ENCODE data around the gene LYAR. TPM values are rescaled to one million over a fixed set of nuclear protein-coding genes. Genes with fewer than 3 reads are reported as not detected.
"Not testable (repeated sequence)": the region's sequence is repeated elsewhere in the genome, so short reads cannot be mapped to it uniquely, and the experiment has no call there.

LYAR gene
- total RNA-seq, 1 donor from 2014 or later, result 4.7 TPM

DNA sequence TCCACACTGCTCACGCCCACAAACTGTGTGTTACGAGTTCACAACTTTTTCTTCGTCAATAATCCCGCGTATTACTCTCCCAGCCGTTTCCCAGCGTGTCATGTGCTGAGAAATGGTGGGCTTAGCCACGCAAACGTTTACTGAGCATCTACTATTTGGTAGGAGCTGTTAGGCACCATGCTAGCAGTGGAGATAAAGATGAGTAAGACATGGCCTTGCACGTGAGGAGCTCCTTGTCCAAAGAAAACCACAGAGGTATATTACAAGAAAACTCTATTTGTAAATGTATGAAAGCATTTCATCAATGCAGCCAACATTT is 41.1 kb downstream of the LYAR start:
- TF ChIP-seq, protein P1, sequence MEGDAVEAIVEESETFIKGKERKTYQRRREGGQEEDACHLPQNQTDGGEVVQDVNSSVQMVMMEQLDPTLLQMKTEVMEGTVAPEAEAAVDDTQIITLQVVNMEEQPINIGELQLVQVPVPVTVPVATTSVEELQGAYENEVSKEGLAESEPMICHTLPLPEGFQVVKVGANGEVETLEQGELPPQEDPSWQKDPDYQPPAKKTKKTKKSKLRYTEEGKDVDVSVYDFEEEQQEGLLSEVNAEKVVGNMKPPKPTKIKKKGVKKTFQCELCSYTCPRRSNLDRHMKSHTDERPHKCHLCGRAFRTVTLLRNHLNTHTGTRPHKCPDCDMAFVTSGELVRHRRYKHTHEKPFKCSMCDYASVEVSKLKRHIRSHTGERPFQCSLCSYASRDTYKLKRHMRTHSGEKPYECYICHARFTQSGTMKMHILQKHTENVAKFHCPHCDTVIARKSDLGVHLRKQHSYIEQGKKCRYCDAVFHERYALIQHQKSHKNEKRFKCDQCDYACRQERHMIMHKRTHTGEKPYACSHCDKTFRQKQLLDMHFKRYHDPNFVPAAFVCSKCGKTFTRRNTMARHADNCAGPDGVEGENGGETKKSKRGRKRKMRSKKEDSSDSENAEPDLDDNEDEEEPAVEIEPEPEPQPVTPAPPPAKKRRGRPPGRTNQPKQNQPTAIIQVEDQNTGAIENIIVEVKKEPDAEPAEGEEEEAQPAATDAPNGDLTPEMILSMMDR (IDR thresholded peaks at IDR 0.05), result no peak
- intact Hi-C loops (cut with DNase I), result loop anchor here (1.0 to 10.0 kb wide), 4 partner anchors 41 to 954 kb away; partner anchors contain the start of genes LYAR, RGS12 and ZBTB49
- H3K4me3 ChIP-seq, result peak overlapping the region; percentile 69 to 86
- no peaks in the 10 kb centered on the region for H3K9me3 ChIP-seq
- no peaks in the 10 kb centered on the region for H3K27me3 ChIP-seq
- peak in 1 of 2 donors; percentile 45 for DNase-seq (ENCODE audit: low spot score in 2 of 2)
- H3K27ac ChIP-seq, result peak overlapping the region; percentile 89 to 96
- H3K4me1 ChIP-seq, result peaks cover 2 to 11% of the 10 kb centered on the region in 2 donors
- peaks cover 5 to 19% of the 10 kb centered on the region in 2 donors for H3K36me3 ChIP-seq

DNA sequence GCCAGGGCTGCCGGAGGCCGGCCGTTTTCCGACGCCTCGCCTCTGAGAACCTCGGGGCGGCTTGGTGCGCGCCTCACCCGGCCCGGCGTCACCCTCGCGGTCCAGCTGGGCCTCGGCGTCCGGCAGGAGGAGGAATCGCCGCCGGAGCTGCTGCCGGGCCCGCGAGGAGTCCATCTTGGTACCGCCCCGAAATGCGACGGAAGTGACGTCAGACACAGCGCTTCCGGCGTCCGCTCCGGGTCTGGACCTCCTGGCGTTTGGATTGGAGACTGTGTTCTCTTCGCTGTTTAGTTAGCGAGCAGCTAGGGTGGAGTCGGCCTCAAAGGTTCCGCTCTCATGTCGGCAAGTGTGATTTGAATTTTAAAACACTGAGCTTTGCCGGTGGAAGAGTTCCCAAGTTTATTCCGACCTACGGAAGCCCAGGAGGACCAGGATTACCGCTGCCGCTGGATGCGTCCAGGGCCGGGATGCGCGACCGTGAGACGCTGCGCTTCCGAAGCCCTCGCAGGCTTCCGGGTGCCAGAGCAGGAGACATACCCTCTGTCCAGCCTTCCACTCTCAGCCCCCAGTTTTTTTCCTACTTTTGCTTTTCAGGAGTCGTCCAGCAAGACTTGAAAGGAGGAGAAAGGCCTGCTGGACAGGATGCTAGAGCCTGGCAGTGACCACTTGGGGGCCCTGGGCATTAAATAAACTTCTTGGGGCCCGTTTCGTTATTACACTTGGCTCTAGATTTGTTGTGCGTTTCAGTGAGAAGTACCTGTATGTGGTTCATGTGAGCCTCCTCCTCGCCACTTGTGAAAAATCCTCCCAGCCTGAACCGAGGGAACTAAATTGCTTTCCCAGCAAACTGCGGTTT is 41.7 kb downstream of the LYAR start, which contains the start of gene TMEM128:
TMEM128 (minus strand) TSS at position 195 of the 856 bp plus-strand sequence; CDS start at position 174, 21 bp downstream.
- Histone ChIP-seq H3K36me3 (peaks cover 10 to 25% of the 10 kb centered on the region in 2 donors), H3K27me3 (no peaks in the 10 kb centered on the region), H3K4me1 (peaks cover 2 to 11% of the 10 kb centered on the region in 2 donors), H3K9me3 (no peaks in the 10 kb centered on the region), H3K4me3 (peak within 1 kb of the TSS; percentile 69 to 86), H3K27ac (peak within 1 kb of the TSS; percentile 89 to 96)
- intact Hi-C loops (cut with DNase I), result loop anchor here (1.0 to 10.0 kb wide), 4 partner anchors 42 to 953 kb away; partner anchors contain the start of genes LYAR, RGS12 and ZBTB49
- peak; percentile 53 to 97 for DNase-seq (ENCODE audit: low spot score in 2 of 2)
- TF ChIP-seq, protein P1 (IDR thresholded peaks at IDR 0.05), result peak in 2 of 3 experiments; percentile 15 to 17

DNA sequence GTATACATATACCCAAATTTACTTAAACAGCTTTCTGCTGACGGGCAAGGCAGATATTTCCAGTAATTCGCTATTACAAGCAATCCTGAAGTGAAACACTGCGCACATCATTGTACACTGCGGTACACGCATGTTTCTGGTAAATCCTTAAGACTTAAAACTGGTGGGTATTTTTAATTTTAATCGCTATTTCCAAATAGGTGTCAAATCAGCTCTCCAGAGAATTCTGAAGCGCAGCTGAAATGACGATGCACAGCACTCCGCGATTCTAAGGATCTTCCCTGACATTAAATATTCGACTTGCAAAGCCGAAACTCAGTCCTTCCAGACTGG is 42.3 kb downstream of the LYAR start:
- no peaks in the 10 kb centered on the region for H3K27me3 ChIP-seq
- peaks cover 2 to 11% of the 10 kb centered on the region in 2 donors for H3K4me1 ChIP-seq
- peaks cover 10 to 30% of the 10 kb centered on the region in 2 donors for H3K36me3 ChIP-seq
- peak overlapping the region; percentile 69 to 86 for H3K4me3 ChIP-seq
- peak overlapping the region; percentile 89 to 96 for H3K27ac ChIP-seq
- TF ChIP-seq, protein P1 (IDR thresholded peaks at IDR 0.05), result no peak
- intact Hi-C loops (cut with DNase I), result loop anchor here (1.0 to 10.0 kb wide), 4 partner anchors 43 to 953 kb away; partner anchors contain the start of genes LYAR, RGS12 and ZBTB49
- H3K9me3 ChIP-seq, result no peaks in the 10 kb centered on the region
- no peak for DNase-seq (ENCODE audit: low spot score in 2 of 2)

DNA sequence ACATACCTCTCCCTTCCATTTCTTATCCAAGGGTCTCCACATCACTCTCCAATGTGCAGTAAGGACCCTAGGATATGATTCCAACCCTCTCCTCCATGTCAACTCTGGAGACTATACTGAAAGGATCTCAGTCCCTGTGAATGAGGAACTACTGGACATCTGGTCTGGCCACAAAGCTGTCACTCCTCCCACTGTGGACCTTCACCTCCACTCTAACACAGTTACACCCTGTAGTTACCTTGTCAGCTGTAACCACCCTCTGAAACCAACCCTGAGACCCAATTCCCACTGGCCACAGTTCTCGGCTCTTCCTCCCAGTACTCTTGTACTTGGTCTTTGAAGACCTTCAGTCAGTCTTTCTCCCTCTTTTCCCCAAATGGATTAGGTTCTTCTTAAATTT is 44.8 kb downstream of the LYAR start:
- Histone ChIP-seq H3K4me3 (no peak overlapping the region), H3K36me3 (peaks cover 19 to 51% of the 10 kb centered on the region in 2 donors), H3K27me3 (no peaks in the 10 kb centered on the region), H3K4me1 (peaks cover 2 to 11% of the 10 kb centered on the region in 2 donors), H3K27ac (no peak overlapping the region), H3K9me3 (no peaks in the 10 kb centered on the region)
- intact Hi-C loops (cut with DNase I), result loop anchor here (5.0 to 10.0 kb wide), 2 partner anchors 288 to 950 kb away; partner anchors contain the start of gene RGS12
- TF ChIP-seq, protein P1 (IDR thresholded peaks at IDR 0.05), result no peak
- peak in 1 of 2 donors; percentile 28 for DNase-seq (ENCODE audit: low spot score in 2 of 2)

DNA sequence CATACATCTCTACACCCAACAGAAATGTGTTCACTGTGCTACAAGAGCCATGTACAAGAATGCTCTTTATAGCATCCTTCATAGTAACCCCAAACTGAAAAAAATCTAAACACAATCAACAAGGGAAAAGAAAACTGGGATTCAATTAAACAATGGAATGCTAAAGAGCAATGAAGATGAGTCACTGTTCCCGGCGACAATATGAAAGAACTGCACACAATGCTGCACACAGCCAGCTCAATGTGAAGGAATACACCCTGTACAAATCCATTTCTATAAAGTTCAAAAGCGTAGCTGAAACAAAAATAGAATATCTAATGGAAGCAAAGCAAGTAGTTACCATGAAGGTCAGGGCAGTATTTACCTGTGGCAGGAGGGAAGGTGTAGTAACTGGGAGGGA is 50.4 kb downstream of the LYAR start:
- H3K4me1 ChIP-seq; intact Hi-C loops (cut with DNase I); H3K9me3 ChIP-seq; H3K27ac ChIP-seq; H3K27me3 ChIP-seq; DNase-seq (ENCODE audit: low spot score in 2 of 2); H3K4me3 ChIP-seq: not testable (repeated sequence)
- peaks cover 40 to 72% of the 10 kb centered on the region in 2 donors for H3K36me3 ChIP-seq

DNA sequence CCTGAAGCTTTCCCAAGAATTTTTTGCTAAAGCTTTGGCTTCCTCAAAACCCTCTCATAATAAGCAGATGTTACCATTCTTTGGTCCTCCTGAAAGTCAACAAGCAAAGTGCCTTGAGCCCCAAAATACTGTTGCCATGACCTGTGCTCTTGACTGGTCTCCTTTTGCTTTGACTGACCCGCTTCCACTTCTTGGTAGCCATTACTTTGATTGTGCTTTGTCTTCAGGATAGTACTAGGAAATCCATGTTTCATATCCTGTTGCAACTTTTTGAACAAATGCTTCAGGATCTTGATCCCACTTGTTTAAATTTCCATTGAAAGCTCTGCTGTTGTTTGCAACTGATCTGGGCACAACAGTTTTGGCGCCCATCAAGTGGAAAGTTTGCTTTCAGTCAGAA is 56.3 kb downstream of the LYAR start:
- H3K4me1 ChIP-seq, result no peaks in the 10 kb centered on the region
- H3K36me3 ChIP-seq, result peaks cover 13 to 19% of the 10 kb centered on the region in 2 donors
- H3K4me3 ChIP-seq, result no peak overlapping the region
- intact Hi-C loops (cut with DNase I), result no loop called here
- no peak overlapping the region for H3K27ac ChIP-seq
- H3K27me3 ChIP-seq, result no peaks in the 10 kb centered on the region
- no peak for DNase-seq (ENCODE audit: low spot score in 2 of 2)
- TF ChIP-seq, protein P1 (IDR thresholded peaks at IDR 0.05), result no peak
- H3K9me3 ChIP-seq, result peaks cover 8 to 10% of the 10 kb centered on the region in 2 donors

Measured in ascending aorta (tissue), 2 donors.